H1 (cell line): ENCODE results near the gene PPP1R1C. TPM values are rescaled to one million over a fixed set of nuclear protein-coding genes. Genes with fewer than 3 reads are reported as not detected.

ENCODE experiments used
- POU5F1 ChIP-seq: IDR thresholded peaks from 2 replicates; pipeline ENCODE4 v1.6.1; 2011; ENCODE audit warnings: low read depth, mild to moderate bottlenecking, low read length, moderate library complexity
- polyA plus RNA-seq, 7 experiments: library from polyadenylated mRNA; depleted of rRNA in 3 of 7; stranded (reverse) in 5 of 7; unstranded in 2 of 7; fragments of >200 nt in 5 of 7; fragments of 200-250 nt in 2 of 7; gene quantifications; 1 replicate in 5 of 7; 2 replicates in 1 of 7; 4 replicates in 1 of 7; pipeline versions ENCODE4 v1.2.1 to v1.2.3, GENCODE V29; 2011 to 2013; ENCODE audit warnings: missing spikeins in 2 of 7, mixed read lengths in 2 of 7
- total RNA-seq: library from RNA; stranded (reverse); fragmentation: NEBNext Ultra II Directional; extraction: Animal tissue kit (Norgen Biotek cat#: 25700); gene quantifications from 2 replicates; pipeline ENCODE4 v1.2.1, GENCODE V29; 2021

PPP1R1C gene
- total and polyA plus RNA-seq, 2 of the 8 experiments (the other 6 are each of a cell fraction or from before 2014, with no cell fraction given) = 1.3 to 5.3 TPM

- TF ChIP-seq POU5F1 = no peak
Observed at GRCh38 chr2:182070736-182071135, 85.1 kb downstream of the PPP1R1C start (continued).
